HG03442 (cell line): Measurements from ENCODE around the gene CWF19L1.
"Not testable (repeated sequence)": the region's sequence is repeated elsewhere in the genome, so short reads cannot be mapped to it uniquely, and the experiment has no call there.

Experiments
- ATAC-seq: cut with Tn5 transposase; IDR thresholded peaks from one replicate; pipeline ENCODE4 v1.9.1; 2021; ENCODE audit warnings: mild to moderate bottlenecking, moderate library complexity; ENCODE audit not compliant: unreplicated experiment

CWF19L1 gene

GRCh38 chr10:100267239-100268104 lies at the start of gene CWF19L1:
TSS of gene CWF19L1 (minus strand) at chr10:100267638. CDS start at chr10:100267593, 45 bp downstream.
- peak; percentile 80 for ATAC-seq

- no peak for ATAC-seq
These were observed 48.2 kb upstream of the CWF19L1 start for GRCh38 chr10:100315615-100316014.

DNA sequence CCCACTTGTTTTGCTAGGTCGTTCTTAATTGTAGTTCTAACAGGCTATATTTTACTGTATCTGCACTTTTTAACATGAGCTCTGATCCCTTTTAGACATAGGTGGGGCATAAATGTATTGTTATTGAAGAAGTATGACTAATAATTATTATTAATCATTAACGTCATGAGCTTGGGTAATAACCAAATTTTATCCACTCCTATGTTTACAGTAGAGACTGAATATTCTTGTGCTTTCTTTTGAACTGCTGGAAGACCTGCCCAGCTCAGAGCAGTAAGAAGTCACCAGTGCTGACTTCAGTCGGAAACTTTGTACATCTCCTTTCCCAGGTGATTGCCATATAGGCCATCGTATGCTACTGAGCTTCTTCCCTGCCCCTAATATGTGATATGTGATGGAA lies 43.9 kb upstream of the CWF19L1 start:
- ATAC-seq, result no peak

DNA sequence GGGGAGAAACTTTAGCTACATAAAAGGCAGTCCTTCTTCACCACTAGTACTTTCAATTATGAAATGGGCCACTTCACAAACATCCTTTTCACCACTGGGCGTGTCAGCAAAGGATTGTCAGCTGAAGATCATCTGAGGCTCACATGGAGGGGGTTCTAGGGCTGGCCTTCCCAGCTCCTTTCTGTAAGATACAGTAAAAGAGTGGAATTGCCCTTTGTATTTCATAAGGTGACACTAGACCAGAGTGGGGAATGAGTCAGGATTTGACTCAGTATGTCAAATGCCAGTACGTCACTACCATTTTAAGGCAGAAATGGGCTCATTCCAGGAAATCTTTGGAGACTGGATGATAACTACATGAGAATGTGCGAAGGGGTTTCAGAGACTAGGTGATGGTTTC lies 40.2 kb upstream of the CWF19L1 start:
- no peak for ATAC-seq

- ATAC-seq, result no peak
These were observed 39.4 kb upstream of the CWF19L1 start for GRCh38 chr10:100306861-100307260.

- ATAC-seq, result no peak
These were observed 37.0 kb upstream of the CWF19L1 start for GRCh38 chr10:100304414-100304813.

DNA sequence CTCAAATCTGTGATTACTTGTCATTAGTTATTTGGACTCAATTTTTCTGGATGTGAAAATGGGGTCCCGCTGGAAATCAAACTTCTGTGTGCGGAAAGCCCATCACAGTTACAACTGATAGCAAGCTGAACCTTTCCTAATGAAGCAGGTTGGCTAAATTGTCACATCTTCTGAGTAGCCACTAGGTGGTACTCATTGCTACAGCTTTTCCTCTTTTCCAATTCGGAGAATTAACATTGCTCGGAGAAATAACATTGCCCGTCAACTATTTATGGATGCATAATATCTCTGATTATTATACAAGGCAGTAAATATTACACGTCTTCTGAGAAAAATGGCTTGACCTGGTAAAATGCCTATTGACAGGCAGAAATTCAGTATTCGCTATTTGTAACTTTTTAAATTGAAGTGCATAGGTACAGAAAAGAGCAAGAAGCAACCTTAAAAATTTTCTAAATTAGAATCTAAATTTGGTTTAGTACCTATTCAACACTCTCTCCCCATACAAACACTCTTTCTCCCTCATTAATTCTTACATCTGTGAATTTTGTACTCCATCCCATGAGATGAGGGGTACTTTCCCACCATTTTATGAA lies 36.4 kb upstream of the CWF19L1 start:
- ATAC-seq, result no peak

DNA sequence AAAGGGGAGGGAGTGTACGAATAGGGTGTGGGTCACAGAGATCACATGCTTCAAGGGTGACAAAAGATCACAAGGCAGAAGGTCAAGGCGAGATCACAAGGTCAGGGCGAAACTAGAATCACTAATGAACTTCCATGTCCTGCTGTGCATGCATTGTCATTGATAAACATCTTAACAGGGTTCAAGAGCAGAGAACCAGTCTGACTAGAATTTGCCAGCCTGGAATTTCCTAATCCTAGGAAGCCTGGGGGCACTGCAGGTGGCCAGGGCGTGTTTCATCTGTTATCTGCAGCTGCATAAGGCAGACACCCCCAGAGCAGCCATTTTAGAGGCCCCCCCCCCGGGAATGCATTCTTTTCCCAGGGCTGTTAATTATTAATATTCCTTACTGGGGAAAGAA lies 33.7 kb upstream of the CWF19L1 start:
- not testable (repeated sequence) for ATAC-seq

DNA sequence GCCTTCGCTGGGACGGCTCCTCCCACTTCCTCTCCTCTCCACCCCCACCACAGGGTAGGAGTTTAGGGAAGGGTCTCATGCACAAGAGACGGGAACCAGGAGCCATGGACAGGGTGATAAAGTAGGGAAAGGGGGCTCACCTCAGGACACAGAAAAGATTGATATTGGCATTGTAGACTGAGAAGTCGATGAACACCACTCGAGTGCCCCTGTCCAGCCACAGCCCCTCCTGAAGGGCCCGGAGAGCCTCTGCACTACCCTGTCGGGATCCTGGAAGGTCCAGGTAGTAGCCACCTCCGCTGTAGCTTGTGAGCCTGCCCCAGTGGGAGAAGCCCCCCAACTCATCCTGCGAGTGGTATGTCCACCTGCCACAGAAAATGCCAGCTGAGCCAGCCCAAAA lies 29.8 kb upstream of the CWF19L1 start:
- ATAC-seq, result no peak

- ATAC-seq, result no peak
These were observed 25.6 kb upstream of the CWF19L1 start for GRCh38 chr10:100293066-100293465.

DNA sequence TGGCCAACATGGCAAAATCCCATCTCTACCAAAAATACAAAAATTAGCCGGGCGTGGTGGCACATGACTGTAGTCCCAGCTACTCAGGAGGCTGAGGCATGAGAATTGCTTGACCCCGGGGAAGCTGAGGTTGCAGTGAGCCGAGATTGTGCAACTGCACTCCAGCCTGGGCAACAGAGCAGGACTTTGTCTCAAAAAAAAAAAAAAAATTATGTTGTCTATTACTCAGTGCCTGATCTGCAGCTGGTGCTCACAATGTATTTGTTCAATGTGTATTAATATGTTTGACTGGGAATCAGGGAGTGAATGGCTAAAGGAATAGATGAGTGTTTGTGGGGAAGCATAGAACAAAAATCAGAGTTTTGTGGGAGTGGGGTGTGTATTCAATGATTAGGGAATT lies 24.9 kb upstream of the CWF19L1 start:
- not testable (repeated sequence) for ATAC-seq

GRCh38 chr10:100291356-100291755 lies 23.9 kb upstream of the CWF19L1 start:
- ATAC-seq, result no peak

- ATAC-seq, result no peak
These were observed 22.2 kb upstream of the CWF19L1 start for GRCh38 chr10:100289641-100290040.

DNA sequence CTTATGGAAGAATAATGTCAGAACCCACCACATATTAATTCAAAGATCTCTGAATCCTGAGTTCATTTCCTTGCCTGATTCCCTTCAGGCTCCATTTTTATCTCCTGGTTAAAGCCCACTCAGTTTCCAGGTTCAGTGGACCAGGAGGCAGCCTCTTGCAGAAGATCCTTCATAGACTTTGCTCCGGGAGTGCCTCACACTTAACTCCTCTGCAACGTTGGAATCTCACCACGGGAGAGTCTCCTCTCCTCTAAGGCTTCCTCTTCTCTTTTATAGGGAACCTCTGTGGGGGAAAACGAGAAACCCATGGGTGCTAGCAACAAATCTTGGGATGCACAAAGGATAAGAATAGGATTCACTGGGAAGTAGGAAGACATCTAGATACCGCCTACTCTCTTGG lies 20.8 kb upstream of the CWF19L1 start:
- ATAC-seq, result no peak

DNA sequence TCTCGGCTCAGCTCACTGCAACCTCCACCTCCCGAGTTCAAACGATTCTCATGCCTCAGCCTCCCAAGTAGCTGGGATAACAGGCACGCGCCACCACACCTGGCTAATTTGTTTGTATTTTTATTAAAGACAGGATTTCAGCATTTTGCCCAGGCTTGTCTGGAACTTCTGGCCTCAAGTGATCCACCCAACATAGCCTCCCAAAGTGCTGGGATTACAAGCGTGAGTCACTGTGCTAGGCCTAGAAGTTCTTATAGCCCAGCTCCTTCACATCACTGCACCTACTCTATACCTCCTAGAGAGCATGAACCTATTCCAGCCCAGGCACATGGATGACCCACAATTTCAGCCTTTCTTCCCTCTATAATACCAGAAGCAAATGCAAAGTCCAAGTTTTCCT lies 20.3 kb upstream of the CWF19L1 start:
- ATAC-seq, result no peak

GRCh38 chr10:100286051-100287033 lies 18.9 kb upstream of the CWF19L1 start, which contains the start of gene BLOC1S2:
TSS of gene BLOC1S2 (minus strand) at chr10:100286680. CDS start at chr10:100286659, 21 bp downstream.
- peak; percentile 87 for ATAC-seq

DNA sequence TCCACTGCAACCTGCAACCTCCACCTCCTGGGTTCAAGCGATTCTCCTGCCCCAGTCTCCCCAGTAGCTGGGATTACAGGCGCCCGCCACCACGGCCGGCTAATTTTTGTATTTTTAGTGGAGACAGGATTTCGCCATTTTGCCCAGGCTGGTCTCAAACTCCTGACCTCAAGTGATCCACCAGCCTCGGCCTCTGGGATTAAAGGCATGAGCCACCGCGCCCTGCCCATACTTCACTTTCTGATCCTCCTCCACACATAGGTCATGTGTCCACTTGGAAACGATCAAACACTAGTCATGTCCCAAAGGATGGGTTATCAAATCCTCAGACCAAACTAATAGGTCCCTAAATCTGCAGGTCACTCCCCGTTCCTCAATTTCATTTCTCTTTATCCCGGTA lies 17.9 kb upstream of the CWF19L1 start:
- not testable (repeated sequence) for ATAC-seq

DNA sequence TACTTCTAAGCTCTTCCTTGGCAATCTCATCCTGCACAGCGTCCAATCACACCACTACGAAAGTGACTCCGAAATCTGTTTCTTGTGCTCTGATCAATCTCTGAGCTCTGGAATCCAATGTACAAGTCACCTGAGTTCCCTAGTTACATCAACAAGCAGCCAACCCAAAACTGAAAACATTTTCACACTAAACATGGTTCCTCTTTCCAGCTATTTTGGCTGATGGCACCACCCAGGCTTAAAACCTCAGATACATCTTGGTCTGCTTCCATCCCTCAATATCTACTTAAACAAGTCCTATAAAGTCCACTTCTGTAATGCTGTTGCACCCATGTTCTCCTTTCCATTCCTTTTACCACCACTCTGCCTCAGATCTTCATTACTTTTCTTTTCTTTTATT lies 15.5 kb upstream of the CWF19L1 start:
- ATAC-seq, result no peak

GRCh38 chr10:100276971-100277370 lies 9.5 kb upstream of the CWF19L1 start:
- not testable (repeated sequence) for ATAC-seq

DNA sequence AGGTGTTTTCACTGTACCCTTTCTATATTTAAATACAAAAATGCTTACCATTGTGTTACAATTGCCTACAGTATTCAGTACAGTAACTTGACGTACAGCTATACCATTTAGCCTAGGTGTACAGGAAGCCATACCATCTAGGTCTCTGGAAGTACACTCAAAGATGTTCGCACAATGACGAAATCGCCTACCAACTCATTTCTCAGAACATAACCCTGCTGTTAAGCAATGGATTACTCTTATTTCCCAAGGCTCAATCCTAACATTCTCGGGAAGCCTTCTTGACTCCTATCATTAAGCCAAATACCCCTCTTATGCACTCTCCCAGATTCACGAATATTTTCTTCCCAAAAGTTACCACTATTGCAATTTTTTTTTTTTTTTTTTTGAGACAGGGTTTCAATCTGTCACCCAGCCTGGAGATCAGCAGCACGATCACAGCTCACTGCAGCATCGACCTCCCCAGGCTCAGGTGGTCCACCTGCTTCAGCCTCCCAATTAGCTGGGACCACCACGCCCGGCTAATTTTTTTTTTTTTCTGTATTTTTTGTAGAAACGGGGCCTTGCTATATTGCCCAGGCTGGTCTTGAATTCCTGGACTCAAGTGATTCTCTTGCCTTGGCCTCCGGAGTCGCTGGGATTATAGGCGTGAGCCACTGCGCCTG lies 1.5 kb downstream of the CWF19L1 start:
- ATAC-seq, result no peak

DNA sequence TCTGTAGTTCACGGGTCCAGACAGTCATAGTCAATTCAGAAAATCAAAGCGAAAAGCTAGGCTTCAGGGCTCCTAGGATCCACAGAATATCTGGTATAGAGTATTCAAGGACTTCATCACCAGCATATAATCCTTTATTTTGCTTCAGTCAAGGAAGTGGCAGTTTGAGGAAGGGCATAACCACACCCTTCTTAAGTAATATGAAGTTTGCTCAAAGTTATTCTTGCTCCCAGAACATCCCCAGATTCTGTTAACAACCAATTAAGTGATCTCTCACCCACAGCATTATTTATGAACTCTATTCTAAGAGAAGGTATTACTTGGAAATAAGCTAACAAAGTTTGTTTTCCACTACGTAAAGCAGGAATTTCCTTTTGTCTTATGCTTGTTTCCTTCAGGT lies 13.2 kb downstream of the CWF19L1 start:
- ATAC-seq, result no peak
